GM21390 (cell line): ENCODE measurements around the gene OBP2A.
"Not testable (repeated sequence)": the region's sequence is repeated elsewhere in the genome, so short reads cannot be mapped to it uniquely, and the experiment has no call there.

Experiments used
- ATAC-seq: cut with Tn5 transposase; IDR thresholded peaks from one replicate; pipeline ENCODE4 v1.9.1; 2021; ENCODE audit not compliant: unreplicated experiment

Gene OBP2A, protein sequence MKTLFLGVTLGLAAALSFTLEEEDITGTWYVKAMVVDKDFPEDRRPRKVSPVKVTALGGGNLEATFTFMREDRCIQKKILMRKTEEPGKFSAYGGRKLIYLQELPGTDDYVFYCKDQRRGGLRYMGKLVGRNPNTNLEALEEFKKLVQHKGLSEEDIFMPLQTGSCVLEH

GRCh38 chr9:135545646-135546176 is at the start of gene OBP2A:
Gene OBP2A (plus strand): TSS chr9:135546126. CDS start chr9:135546181, 55 bp downstream.
- not testable (repeated sequence) for ATAC-seq

DNA sequence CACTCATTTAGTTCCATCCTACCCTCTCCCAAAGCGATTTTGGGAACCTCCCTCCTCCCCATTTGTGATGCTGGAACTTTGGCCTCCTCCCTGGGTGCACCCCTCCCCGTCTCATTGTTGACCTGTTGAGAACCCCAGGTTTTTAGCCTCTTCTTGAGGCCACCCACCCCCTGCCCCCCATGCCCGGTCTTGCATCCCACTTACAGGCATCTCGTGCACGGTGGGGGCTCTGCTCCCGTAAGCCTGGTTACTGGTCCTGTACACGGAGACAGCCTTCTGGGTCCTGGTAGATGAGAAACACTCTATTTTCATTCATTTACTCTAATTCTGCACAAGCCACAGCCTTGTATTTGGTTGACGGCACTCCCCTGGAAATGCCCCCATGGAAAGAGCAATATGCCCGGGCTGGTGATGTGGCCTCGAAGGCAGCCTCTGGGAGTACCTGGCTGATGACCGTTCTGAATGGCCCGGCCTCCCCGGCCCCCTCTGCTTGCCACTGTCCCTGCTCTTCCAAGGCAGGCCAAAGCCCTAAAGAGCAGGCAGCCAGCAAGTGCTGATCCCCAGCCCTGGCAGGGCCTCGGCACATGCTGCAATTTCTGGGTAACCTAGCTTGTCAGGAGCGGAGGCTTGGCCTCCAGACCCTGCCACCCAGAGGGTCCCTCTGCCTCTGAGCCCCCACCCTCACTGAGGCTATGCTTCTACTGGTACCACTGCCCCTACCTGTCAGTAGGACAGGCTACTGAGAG is 47.4 kb upstream of the OBP2A start:
- ATAC-seq: no peak

DNA sequence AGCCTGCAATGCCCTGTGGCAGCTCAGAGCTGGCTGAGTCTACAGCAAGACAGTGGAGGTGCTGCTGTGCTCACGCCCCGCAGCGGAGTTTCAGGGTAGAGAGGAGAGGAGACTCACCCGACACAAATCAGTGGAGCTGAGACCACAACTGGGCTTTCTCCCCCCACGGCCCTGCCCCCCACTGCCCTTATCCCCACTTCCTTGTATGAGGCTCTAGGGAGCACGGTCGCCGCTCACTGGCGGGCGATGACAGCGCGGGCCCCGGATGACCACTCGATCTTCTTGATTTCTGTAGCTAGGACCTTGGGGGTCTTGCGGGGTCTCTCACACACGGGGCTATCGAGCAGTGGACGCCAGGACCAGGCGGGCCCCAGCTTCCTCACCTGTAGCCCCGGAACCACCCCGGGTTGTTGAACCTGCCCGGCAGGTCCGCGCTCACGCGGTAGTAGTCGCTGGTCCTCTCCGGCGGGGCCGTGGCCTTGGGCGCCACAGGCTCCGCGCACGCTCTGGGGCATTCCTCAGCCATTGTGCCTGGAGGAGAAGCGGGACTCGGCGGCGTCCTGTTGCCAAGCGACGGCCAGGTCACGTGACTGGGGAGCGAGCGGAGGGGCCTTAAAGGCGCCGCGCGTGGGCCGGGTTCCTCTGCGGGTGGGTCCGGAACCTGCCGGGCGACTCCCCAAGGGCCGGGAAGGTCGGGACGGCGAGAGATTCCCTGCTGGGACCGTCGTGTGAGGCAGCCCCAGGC is 46.4 kb upstream of the OBP2A start:
- ATAC-seq: peak; percentile 49

DNA sequence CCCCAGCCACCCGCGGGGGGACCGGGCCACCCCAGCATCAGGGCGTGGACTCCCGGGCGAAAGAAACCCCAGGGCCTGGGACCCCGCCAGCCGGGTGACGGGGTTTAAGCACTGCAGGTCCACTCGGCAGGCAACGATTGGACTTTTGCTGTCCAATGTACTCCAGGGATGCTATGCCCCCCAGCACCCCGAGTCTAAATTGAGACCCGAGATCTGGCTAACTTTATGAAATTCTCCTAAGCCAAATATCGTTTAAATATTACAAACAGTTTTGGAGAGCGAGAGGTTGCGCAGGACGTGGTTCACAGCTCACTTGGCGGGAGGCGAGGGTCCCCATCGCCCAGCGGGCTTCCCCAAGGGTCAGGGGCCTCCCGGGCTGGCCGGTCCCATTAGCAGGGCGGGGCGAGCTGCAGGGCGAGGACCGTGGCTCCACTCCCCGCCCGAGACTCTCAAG is 45.8 kb upstream of the OBP2A start:
- ATAC-seq: peak; percentile 8

DNA sequence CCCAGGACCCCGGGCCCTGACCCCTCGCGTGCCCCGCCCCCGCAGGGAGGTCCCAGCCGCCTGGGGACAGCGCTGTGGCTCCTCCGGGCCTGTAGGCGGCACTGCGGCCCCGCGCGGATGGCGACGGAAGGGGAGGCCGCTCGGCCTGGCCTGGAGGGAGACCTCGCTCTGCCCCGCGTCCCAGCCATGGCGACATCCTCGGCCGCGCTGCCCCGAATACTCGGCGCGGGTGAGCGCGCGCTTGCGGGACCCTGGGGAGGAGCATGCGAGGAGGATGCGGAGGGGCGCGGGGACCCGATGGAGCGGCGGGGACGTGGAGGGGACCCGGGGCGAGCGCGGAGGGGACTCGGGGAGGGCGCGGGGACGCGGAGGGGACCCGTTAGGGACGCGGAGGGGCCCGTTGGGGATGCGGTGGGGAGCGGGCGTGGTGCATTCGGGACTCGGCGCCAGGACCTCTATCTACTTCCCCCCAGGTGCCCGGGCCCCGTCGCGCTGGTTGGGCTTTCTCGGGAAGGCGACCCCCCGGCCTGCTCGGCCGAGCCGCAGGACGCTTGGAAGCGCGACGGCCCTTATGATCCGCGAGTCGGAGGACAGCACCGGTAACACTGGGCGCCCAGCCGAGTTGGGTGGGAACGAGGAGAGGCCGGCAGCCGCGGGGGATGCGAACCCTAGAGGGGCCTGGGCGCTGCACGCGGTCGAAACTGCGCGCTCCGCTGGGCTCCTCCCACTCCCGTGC is 45.2 kb upstream of the OBP2A start, which contains the start of gene MRPS2:
TSS of gene MRPS2 (plus strand) at position 158 of the 736 bp plus-strand sequence. CDS start at position 187, 29 bp downstream.
- ATAC-seq: peak; percentile 86

DNA sequence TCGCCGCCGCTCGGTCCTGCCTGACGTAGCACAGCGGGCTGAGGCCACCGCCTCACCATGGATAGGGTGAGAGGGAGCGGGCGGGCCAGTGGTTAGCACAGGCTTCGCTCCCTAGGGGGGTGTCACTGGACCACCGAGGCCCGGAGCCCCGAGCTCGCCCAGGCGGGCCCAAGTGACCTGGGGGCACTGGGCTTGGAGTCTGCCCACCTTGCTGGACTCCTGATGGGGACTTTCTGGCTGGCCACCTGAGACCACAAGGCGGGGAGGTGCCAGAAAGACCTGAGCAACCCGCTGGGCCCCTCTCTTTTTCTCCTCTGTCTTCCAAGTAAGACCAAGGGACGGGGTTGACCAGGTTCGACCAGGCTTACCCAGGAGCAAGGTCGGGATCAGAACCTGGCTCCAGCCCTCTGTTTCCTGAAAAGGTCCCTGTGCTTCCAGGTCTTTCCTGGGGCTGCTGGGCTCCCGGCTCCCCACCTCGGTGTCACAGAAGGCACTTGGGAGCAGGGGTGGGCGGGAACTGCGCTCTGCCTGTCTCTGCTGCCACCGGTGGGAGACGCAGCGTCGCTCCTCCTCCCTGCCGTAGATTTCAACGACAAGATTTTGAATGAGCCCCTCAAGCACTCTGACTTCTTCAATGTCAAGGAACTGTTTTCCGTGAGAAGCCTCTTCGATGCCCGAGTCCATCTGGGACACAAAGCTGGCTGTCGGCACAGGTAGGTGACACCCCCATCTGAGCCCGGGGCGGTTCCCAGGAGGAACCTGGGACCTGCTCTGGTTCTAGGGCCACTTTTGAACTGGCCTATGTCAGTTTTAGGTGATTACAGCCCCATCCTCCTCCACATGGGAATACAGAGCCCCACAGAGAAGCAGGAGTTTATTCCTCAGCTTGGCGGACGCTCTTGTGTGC is 44.4 kb upstream of the OBP2A start:
- ATAC-seq: no peak

DNA sequence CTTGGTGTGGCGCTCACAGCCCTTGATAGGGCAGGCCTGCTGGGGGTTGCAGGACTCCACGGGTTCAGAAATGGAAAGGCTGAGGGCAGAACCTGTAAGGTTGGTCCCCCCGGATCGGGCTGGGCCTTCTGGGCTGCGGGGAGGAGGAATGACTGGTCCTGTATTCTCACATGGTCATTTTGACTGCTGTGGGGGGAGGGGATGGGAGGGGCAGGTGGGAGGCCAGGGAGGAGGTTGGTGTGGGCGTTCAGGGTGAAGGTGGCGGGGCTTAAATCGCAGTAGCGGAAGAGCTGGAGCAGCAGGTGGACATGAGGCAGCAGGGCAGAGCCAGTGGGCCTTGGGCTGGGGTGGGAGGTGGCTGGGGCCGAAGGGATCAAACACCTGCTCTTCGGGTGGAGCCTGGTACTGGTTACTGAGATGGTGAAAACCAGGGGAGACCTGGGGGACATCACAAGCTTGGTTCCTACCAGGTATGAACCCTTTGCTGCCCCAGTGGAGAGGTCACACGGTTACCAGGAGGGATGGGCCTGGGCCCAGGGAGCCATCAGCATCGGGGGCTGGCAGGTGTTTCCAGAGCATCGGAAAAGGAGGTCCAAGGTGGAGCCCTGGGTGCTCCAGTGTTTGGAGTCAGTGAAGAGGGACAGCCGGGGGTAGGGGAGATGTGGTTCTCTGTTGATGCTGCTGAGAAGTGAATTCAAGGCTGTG is 43.6 kb upstream of the OBP2A start:
- ATAC-seq: no peak

DNA sequence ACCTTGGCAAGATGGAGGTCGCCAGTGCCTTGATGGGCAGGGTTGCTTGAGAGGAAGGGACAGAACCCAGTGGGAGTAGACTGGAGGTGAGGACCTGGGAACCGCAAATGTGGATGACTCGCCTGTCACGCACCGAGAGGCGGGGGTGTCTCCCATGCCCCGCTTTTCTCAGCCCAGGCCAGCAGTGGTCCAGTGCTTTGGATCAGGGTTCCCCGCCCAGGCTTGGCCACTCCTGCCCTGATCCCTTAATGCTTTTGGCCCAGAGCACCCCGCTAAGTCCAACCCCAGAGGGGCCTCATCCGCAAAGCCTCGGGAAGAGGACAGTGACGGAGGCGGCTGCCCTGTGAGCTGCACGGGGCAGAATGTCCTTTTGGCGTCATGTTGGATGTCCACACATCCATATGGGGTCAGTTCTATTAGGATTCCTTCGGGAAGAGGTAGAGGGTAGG is 43.0 kb upstream of the OBP2A start:
- ATAC-seq: no peak

GRCh38 chr9:135503371-135504261 is 42.3 kb upstream of the OBP2A start:
- no peak for ATAC-seq

DNA sequence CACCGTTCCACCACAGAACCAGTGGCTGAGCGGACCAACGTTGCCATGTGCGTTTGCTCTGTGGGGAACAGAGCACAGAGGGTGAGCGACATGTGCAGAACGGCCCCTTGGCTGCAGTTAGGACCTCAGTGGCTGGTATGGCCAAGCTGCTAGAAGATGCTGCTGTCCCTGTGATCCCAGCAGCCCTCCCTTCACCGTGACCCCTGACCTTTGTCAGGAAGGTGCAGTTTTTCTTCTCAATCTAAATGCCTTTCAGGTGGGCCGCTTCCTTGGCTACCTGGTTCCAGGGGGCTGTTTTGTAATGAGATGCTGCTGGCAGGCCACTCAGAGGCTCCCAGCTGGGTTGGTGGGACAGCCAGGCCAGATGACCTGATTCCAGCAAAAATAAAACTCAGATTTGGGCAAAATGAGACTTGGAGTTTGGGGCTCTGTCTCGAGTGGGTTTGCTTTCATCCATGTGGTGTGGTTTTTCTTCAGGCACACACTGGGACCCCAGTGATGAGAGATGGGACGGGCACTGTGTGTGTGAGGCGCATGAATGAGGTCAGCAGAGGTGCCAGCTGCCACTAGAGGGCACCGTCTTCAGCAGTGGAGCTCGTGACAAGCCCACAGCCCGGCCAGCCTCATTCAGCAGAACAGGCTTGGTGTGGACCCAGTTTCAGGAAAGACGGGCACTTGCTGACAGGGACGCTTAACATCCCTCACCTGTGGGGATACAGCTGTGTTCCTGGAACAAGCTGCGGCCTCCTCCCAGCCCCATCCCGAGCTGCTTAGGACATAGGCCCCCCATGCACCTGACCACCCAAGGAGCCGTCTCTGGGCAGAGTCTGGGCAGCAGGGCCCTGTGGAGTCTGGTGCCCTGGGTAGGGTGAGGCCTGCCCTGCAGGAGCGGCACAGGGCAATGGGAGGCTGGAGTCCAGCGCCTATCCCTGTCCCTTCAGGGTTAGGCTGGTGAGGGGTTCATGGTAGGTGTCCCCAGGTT is 41.4 kb upstream of the OBP2A start:
- no peak for ATAC-seq

- no peak for ATAC-seq
Measured at GRCh38 chr9:135505406-135506187, 40.3 kb upstream of the OBP2A start.

DNA sequence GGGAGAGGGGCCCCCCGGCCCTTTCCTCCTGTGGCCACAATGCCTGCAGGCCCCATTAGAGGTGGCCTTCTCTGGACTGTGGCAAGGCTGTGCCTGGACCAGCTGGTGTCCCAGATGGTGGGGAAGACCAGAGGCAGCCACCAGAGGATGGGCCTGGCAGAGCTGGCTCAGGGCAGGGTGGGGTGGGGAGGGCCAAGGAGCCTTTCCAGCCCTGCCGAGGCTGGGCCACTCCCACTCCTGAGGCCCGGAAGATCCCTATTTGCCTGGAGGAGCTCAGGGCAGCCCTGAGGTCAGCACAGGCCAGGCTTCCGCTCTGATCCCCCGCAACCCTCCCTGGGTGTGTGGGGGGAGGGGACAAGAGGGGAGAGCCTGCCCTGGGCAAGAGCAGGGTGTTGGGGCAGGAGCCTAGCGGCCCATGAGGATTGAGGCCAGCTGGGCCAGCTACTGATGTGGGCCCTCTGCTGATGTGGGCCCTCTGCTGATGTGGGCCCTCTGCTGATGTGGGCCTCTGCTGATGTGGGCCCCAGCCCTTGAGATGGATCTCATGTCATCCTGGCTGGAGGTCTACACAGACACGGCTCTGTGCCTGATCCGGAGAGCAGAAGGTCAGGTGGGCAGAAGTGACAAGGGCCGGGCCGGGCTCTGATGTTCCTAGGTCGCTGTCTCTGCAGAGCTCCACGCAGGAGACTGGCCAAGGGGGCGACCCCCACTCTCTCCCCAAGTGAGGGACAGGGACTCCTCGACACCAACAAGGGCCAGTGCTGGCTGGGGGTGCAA is 39.4 kb upstream of the OBP2A start:
- no peak for ATAC-seq

GRCh38 chr9:135507104-135508035 is 38.6 kb upstream of the OBP2A start:
- no peak for ATAC-seq

GRCh38 chr9:135508211-135508820 is 37.6 kb upstream of the OBP2A start:
- no peak for ATAC-seq
